Endodermal cell (in vitro differentiated cells): ENCODE measurements around the gene DCC. TPM values are rescaled to one million over a fixed set of nuclear protein-coding genes. Genes with fewer than 3 reads are reported as not detected.

Experiments
- DNase-seq: peaks from one replicate; pipeline ENCODE4 v3.0.0-alpha.2; 2017
- H3K27ac ChIP-seq: 2 replicates; pipeline ENCODE4 v1.5.1; 2013; ENCODE audit warnings: mild to moderate bottlenecking, low read depth, low read length, moderate library complexity
- H3K27me3 ChIP-seq: 2 replicates; pipeline ENCODE4 v1.6.1; 2013; ENCODE audit warnings: mild to moderate bottlenecking, low read length, moderate library complexity; ENCODE audit not compliant: insufficient read depth, control insufficient read depth, poor library complexity, severe bottlenecking
- H3K36me3 ChIP-seq: 2 replicates; pipeline ENCODE4 v1.7.0; 2013; ENCODE audit warnings: mild to moderate bottlenecking, low read length, moderate library complexity; ENCODE audit not compliant: control insufficient read depth, insufficient read depth
- H3K4me1 ChIP-seq: one replicate; pipeline ENCODE4 v1.7.0; 2013; ENCODE audit warnings: low read length; ENCODE audit not compliant: control insufficient read depth, insufficient read depth
- H3K4me3 ChIP-seq: 2 replicates; pipeline ENCODE4 v1.5.1; 2013; ENCODE audit warnings: mild to moderate bottlenecking, low read length, moderate library complexity
- H3K9ac ChIP-seq: 2 replicates; pipeline ENCODE4 v1.6.1; 2013; ENCODE audit warnings: mild to moderate bottlenecking, low read length, moderate library complexity; ENCODE audit not compliant: poor library complexity, severe bottlenecking; ENCODE audit errors: extremely low read depth
- H3K9me3 ChIP-seq: 2 replicates; pipeline ENCODE4 v1.6.1; 2013; ENCODE audit warnings: mild to moderate bottlenecking, low read length, moderate library complexity; ENCODE audit not compliant: control insufficient read depth
- H3K27ac Mint-ChIP-seq: 2 replicates; pipeline ENCODE4 v1.8.0; 2020; ENCODE audit warnings: mixed read lengths
- H3K27me3 Mint-ChIP-seq: 2 replicates; pipeline ENCODE4 v1.8.0; 2021; ENCODE audit warnings: mild to moderate bottlenecking, mixed read lengths; ENCODE audit not compliant: insufficient read depth
- H3K36me3 Mint-ChIP-seq: 2 replicates; pipeline ENCODE4 v1.8.0; 2020; ENCODE audit warnings: low read depth, mixed read lengths
- H3K4me1 Mint-ChIP-seq: 2 replicates; pipeline ENCODE4 v1.8.0; 2020; ENCODE audit warnings: mixed read lengths
- H3K4me3 Mint-ChIP-seq: 2 replicates; pipeline ENCODE4 v1.8.0; 2020; ENCODE audit warnings: mild to moderate bottlenecking, moderate library complexity, mixed read lengths
- H3K9me3 Mint-ChIP-seq: 2 replicates; pipeline ENCODE4 v1.8.0; 2020; ENCODE audit warnings: mild to moderate bottlenecking, mixed read lengths
- CTCF ChIP-seq: fragments of 200-600 bp; sonication (generic); conservative IDR thresholded peaks from 2 replicates; pipeline ENCODE4 v1.5.0; 2021; ENCODE audit warnings: antibody characterized with exemption, mild to moderate bottlenecking
- WGBS, 2 experiments: methylation state at CpG; one replicate each; pipeline versions ENCODE4 v1.1.5 to v1.1.7; 2013; ENCODE audit warnings: missing lambda C conversion rate in 2 of 2, mixed read lengths in 1 of 2; ENCODE audit not compliant: insufficient coverage in 1 of 2, insufficient read length in 1 of 2; 5-methylcytosine and 5-hydroxymethylcytosine counted together
- total RNA-seq, 2 donors: library from RNA; stranded (reverse); fragmentation: NEBNext Ultra II Directional in 1 of 2; extraction: Animal tissue kit (Norgen Biotek cat#: 25700) in 1 of 2; gene quantifications; 2 replicates in 1 of 2; 3 replicates in 1 of 2; pipeline ENCODE4 v1.2.1, GENCODE V29; 2021

DCC gene
- total RNA-seq, 2 donors from 2014 or later: 0.77 to 0.97 TPM

GRCh38 chr18:52907543-52908308 lies 567.7 kb downstream of the DCC start:
- Mint-ChIP-seq H3K36me3 (no peaks in the 10 kb centered on the region), H3K27me3 (no peaks in the 10 kb centered on the region), H3K4me3 (no peak overlapping the region), H3K4me1 (peaks cover 14% of the 10 kb centered on the region), H3K27ac (no peak overlapping the region), H3K9me3 (no peaks in the 10 kb centered on the region)
- DNase-seq: peak; percentile 56
- H3K4me1 ChIP-seq: no peaks in the 10 kb centered on the region
- H3K4me3 ChIP-seq: no peak overlapping the region
- H3K36me3 ChIP-seq: no peaks in the 10 kb centered on the region
- no peaks in the 10 kb centered on the region for H3K27me3 ChIP-seq
- 94 to 95% methylated on average over 8 to 9 of the region's 9 CpGs for WGBS, 2 experiments
- TF ChIP-seq CTCF: no peak
- no peak overlapping the region for H3K27ac ChIP-seq
- no peaks in the 10 kb centered on the region for H3K9me3 ChIP-seq
- no peak overlapping the region for H3K9ac ChIP-seq

- no peak overlapping the region for H3K9ac ChIP-seq
- 90 to 97% methylated on average over 2 to 3 of the region's 3 CpGs for WGBS, 2 experiments
- no peak overlapping the region for H3K27ac ChIP-seq
- H3K27me3 ChIP-seq: no peaks in the 10 kb centered on the region
- no peaks in the 10 kb centered on the region for H3K4me1 ChIP-seq
- TF ChIP-seq CTCF: no peak
- Mint-ChIP-seq H3K27ac (no peak overlapping the region), H3K36me3 (no peaks in the 10 kb centered on the region), H3K9me3 (no peaks in the 10 kb centered on the region), H3K4me3 (no peak overlapping the region), H3K27me3 (no peaks in the 10 kb centered on the region), H3K4me1 (peaks cover 10% of the 10 kb centered on the region)
- no peaks in the 10 kb centered on the region for H3K36me3 ChIP-seq
- no peaks in the 10 kb centered on the region for H3K9me3 ChIP-seq
- DNase-seq: no peak
- H3K4me3 ChIP-seq: no peak overlapping the region
Measured at GRCh38 chr18:52914148-52914547, 574.2 kb downstream of the DCC start.

- Histone ChIP-seq H3K9me3 (no peaks in the 10 kb centered on the region), H3K9ac (no peak overlapping the region), H3K4me1 (no peaks in the 10 kb centered on the region), H3K4me3 (no peak overlapping the region), H3K27me3 (peaks cover 6% of the 10 kb centered on the region), H3K27ac (no peak overlapping the region), H3K36me3 (no peaks in the 10 kb centered on the region)
- Mint-ChIP-seq H3K36me3 (no peaks in the 10 kb centered on the region), H3K4me1 (peaks cover 5% of the 10 kb centered on the region), H3K4me3 (no peak overlapping the region), H3K27me3 (no peaks in the 10 kb centered on the region), H3K9me3 (no peaks in the 10 kb centered on the region), H3K27ac (no peak overlapping the region)
- no peak for TF ChIP-seq CTCF
- 100% methylated on average over 1 of the region's 1 CpG; no CpG with 5 or more reads in 1 of the 2 experiments for WGBS, 2 experiments
- DNase-seq: no peak
Measured at GRCh38 chr18:52920665-52921064, 580.7 kb downstream of the DCC start.
